Stomach smooth muscle (tissue), 2 donors: ENCODE measurements around the gene CA9.
A peak's percentile ranks its signal among the peaks of the same experiment; 100 is the strongest.

Source experiments
- H3K27ac ChIP-seq: one replicate; pipeline ENCODE4 v1.7.0; 2013; ENCODE audit warnings: mild to moderate bottlenecking, low read length, inconsistent platforms
- H3K27me3 ChIP-seq, 2 donors: one replicate each; pipeline ENCODE4 v1.7.0; 2013; ENCODE audit warnings: low read length in 2 of 2; ENCODE audit not compliant: insufficient read depth in 2 of 2, control insufficient read depth in 1 of 2
- H3K36me3 ChIP-seq, 2 donors: one replicate each; pipeline ENCODE4 v1.7.0; 2013; ENCODE audit warnings: low read length in 2 of 2; ENCODE audit not compliant: control insufficient read depth in 2 of 2, insufficient read depth in 2 of 2
- H3K4me1 ChIP-seq: one replicate; pipeline ENCODE4 v1.7.0; 2013; ENCODE audit warnings: low read length; ENCODE audit not compliant: control insufficient read depth, insufficient read depth
- H3K4me3 ChIP-seq, 2 donors: one replicate each; pipeline ENCODE4 v1.7.0; 2013; ENCODE audit warnings: low read length in 2 of 2
- H3K9ac ChIP-seq, 2 donors: one replicate each; pipeline ENCODE4 v1.7.0; 2013; ENCODE audit warnings: low read length in 2 of 2, mild to moderate bottlenecking in 1 of 2
- H3K9me3 ChIP-seq, 2 donors: one replicate each; pipeline ENCODE4 v1.7.0; 2013; ENCODE audit warnings: low read length in 2 of 2; ENCODE audit not compliant: control insufficient read depth in 2 of 2
- donor health status: healthy.
- donor health status: Pancreatic carcinoma.

Gene CA9

GRCh38 chr9:35729700-35730485, 56.2 kb downstream of the CA9 start:
- Histone ChIP-seq H3K27me3 (no peaks in the 10 kb centered on the region), H3K27ac (peak overlapping the region; percentile 99), H3K36me3 (peaks cover 9 to 13% of the 10 kb centered on the region in 2 donors), H3K9me3 (no peaks in the 10 kb centered on the region), H3K4me1 (peaks cover 75% of the 10 kb centered on the region), H3K9ac (peak overlapping the region; percentile 99 to 100), H3K4me3 (peak overlapping the region; percentile 94 to 95)

- peak overlapping the region; percentile 99 for H3K27ac ChIP-seq
- H3K36me3 ChIP-seq = peaks cover 9 to 13% of the 10 kb centered on the region in 2 donors
These were observed 56.7 kb downstream of the CA9 start for GRCh38 chr9:35730486-35730854.

More at GRCh38 chr9:35730486-35730854, 56.7 kb downstream of the CA9 start:
- Histone ChIP-seq H3K9me3 (no peaks in the 10 kb centered on the region), H3K4me1 (peaks cover 71% of the 10 kb centered on the region), H3K9ac (peak overlapping the region; percentile 99 to 100), H3K4me3 (peak overlapping the region; percentile 94 to 95), H3K27me3 (no peaks in the 10 kb centered on the region)
